ENCODE data around the gene PTPRU.

The PTPRU gene

DNA sequence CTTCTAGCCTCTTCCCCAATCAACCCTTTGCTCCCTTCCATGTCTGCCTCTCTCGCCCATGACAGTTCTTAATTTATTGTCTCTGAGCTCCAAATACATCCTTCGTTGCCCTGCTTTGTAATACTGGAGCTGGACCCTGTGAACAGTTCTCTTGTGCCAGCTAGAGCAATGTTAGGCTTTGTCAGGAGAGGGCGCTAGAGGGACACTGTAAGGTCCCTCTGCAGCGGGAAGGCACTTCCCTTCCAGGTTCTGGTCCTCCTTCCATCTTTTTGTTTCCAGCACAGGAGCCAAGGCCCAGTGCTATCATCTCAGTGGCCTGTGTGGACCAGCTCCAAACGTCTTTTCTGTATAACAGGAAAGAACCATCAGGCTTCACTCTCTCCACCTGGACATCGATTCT is 95.9 kb downstream of the PTPRU start:
- peak; percentile 50 for DNase-seq (ENCODE audit: low spot score)

DNA sequence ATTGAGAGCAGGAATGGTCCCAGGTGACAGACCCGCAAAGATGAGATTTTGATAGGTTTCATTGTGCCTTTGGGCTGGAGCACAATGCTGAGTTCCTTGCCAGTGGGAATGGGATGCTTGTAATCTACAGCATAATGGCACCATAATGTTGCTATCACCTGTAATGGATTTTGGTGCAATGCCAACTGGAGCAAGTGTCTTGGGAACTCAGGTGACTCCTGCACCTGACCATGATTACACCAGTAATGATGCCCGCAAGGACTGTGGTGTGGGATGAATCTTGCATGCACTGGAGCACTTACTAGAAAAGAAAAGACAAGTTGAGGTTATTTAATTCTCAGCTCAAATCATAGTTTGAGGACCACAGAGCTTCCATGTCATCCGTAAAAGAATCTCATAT is 96.7 kb downstream of the PTPRU start:
- no peak for DNase-seq (ENCODE audit: low spot score)

DNA sequence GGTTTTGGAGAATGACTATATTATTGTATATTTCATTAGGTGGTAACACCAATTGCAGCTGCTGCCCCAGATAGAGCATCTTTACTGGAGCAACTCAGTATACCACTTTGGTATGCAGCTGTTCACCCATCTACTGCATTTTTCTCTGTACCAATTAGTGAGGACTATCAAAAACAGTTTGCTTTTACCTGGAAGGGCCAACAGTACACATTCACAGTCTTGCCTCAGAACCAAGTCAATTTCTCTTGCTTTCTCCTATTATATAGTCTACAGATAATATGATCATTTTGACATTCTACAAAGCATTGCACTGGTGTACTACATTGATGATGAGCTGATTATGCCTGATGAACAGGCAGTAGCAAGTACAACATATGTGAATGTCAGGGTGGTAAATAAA is 99.3 kb downstream of the PTPRU start:
- no peak for DNase-seq (ENCODE audit: low spot score)

GRCh38 chr1:29338908-29339575 is 102.7 kb downstream of the PTPRU start:
- no peak for DNase-seq (ENCODE audit: low spot score)

GRCh38 chr1:29341936-29342335 is 105.6 kb downstream of the PTPRU start:
- no peak for DNase-seq (ENCODE audit: low spot score)

- no peak for DNase-seq (ENCODE audit: low spot score)
These were observed 106.0 kb downstream of the PTPRU start for GRCh38 chr1:29342351-29342750.

DNA sequence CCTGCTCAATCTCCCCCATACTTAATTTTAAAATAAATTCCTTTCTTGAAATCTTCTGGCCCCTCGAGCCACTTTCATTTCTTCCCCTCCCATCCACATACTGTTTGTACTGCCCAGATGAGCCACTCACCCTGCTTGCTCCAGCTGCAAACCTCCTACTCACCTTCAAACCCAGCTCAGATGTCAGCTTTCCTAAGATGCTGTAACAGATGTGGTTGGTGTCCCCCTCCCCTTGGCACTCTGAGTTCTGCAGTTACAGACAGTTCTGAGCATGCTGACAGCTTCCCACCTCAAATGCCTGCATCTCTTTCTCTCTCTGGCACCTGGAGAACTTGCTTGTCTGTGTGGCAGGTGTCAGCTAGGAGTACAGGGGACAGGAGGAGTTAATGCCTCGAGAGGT is 106.7 kb downstream of the PTPRU start:
- no peak for DNase-seq (ENCODE audit: low spot score)

DNA sequence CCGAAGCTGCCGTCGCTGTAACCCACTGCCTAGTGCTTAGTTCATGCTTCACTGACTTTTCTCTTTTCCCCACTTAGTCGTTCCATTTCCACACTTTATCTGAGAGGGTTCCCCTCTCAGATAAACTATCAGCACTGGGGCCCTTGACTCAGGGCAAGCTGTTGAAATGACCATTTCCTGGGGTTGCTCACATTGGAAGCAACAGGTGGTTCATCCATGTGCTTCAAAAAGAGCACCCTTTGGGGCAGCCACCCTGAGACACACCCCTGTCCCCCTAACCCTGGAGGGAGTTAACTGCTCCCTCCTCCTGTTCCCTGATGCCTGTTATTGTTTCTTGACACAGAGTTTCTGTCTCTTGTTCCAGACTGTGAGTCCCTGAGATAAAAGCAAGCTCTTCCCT is 107.2 kb downstream of the PTPRU start:
- DNase-seq (ENCODE audit: low spot score), result no peak

DNA sequence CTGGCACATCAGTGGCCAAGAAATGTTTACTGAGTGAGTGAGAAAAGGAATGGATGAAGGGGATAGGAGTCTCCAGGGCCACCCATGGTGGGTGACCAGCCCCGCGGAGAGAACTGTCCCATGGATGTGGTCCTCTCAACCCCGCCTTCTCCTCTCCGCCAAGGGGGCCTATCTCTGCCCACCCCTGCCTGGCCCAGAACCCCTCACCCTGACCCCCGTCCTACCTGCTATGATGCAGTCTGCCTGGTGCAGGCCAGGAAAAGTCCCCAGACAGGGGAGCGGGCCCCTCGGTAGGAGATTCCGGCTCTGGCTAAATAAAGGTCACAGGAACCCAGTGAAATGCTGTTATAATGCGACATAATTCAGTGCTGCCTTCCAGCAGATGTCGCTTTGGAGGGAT is 107.6 kb downstream of the PTPRU start:
- no peak for DNase-seq (ENCODE audit: low spot score)

- DNase-seq (ENCODE audit: low spot score), result no peak
These were observed 108.0 kb downstream of the PTPRU start for GRCh38 chr1:29344336-29344735.

DNA sequence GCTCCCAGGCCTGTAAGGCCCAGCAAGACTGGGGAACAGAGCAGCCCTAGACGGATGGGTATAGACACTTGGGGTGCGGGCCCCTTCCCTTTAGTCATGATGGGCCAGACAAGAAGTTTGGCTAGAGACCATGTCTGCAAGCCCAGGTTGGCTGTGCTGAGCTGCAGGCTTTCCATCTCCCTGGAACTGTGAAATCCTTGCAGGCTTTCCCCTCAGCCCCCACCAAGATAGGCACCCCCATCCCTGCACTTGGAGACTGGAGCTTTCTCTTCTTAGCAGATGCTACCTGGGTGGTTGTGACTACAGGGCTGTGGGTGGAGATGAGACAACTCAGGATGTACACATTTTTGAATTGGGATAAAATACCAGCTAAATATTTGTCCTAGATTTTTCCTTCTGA is 110.3 kb downstream of the PTPRU start:
- DNase-seq (ENCODE audit: low spot score), result no peak

DNA sequence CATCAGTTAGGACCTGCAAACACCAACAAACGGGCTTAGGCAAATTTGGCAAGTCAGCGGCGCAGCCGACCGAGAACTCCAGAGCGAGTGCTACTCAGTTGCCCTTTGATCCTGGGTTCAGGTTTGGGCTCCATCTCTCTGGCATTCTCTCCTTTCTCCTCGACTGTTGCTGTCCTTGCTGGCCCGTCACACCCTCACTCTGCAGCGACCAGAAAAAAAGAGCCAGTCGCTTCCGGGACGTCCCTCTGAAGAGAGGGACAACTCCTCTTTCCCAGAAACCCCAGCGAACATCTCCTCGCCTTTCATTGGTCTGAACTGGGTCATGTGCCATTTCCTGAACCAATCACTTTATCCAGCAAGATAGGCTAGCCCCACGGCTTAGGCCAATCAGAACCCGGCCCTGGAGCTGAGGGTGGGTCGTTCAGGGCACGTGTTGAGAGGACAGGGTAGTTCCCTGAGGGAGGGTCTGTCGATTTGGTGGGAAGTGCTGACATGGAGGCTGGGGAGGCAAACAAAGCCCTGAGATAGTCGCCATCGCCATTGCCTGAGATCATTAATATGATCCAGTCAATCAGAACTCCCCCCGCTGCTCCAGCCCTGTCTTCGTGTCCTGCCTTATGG is 113.7 kb downstream of the PTPRU start:
- no peak for DNase-seq (ENCODE audit: low spot score)

DNA sequence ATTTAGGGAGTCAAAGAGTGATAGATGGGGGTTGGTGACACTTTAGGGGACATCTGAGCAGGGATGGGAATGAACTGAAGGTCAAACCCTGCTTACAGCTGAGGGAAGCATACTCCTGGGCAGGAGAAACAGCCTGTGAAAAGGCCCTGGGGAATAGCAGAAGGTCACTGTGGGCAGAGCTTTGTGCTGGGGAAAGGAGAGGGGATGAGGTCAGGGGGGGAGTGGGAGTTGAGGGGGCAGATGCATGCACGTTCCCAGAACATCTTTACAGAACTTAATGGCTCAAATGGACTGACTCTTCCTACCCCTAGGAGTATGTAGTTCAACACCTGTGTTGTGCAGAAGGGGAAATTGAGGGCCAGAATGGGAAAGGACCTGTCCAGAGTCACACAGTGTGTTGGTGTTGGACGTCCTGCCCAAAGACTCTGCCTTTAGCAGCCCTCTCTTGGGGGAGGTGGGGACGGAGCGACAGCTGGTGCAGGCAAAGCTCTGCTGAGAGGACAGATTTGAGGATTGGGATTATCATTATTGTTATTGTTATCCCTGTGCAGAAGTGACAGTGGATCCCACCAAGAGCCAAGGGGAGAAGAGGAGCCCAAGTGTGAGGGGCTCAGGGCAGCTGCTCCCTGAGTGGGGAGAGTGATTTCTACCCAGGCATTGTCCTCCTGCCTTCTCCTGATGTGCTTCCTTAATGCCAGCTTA is 116.5 kb downstream of the PTPRU start:
- DNase-seq (ENCODE audit: low spot score), result peak; percentile 59

DNA sequence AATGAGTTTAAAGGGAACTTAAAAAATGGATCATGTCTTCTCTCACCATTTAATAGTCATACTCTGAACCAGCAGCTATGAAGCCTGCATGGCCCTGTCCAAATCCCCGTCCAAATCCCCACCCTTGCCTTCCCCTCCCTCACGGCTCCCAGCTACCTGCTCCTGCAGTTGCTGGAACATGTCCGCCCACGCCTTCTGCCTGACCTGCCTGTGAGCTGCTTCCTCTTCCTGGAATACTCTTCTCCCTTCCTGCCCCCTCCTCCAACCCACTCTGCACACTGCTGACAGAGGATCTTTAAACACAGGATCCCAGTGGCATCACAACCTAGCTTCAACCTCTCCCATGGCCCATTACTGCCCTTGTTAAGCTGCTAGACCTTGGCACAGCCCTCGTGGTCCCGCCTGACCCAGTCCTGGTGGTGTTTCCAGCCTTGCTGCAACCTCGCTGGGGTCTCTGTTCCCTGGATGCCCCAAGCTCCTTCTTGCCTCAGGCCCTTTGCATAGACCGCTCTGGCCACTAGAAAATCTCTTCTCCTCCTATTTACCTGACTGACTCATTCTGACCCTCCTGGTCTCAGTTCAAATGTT is 118.3 kb downstream of the PTPRU start:
- DNase-seq (ENCODE audit: low spot score), result no peak

DNA sequence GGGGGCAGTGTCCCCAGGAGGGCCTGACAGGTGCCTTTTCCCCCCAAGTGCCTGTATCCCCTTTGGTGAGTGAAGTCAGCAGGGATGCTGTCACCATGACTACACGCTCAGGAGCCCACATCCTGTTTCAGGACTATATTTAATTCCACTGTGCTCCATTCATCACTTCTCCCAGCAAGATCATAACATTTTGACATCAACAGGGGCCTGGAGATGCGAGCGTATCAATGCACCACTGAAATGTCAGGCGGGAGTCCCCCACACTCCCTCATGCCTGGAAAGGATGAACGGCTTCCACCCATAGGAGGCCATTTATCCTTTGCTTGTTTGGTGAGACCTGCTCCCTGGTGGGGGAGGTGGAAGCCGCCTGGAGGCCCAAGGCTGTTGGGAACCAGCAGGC is 119.1 kb downstream of the PTPRU start:
- DNase-seq (ENCODE audit: low spot score), result no peak

DNA sequence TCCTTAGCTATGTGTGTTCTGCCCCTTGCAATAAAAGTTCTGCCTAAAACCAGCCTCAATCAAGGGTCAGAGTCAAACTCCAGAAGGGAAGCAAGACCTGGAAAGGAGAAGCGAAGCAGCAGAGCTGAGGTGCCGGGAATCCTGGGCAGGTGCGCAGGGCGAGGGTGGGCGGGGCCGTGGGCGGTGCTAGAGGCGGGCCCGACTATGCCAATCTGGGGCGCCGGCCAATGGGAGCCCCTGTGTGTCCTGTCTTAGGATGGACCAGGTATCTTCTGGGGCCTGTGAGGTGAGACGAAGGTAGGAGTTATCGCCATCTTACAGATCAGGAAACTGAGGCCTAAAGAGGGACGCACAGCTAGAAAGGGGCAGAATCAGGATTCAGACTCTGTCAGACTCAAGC is 120.3 kb downstream of the PTPRU start:
- no peak for DNase-seq (ENCODE audit: low spot score)

- DNase-seq (ENCODE audit: low spot score), result no peak
These were observed 121.1 kb downstream of the PTPRU start for GRCh38 chr1:29357452-29357851.

- DNase-seq (ENCODE audit: low spot score), result no peak
These were observed 121.9 kb downstream of the PTPRU start for GRCh38 chr1:29358183-29358582.

GRCh38 chr1:29360768-29361167 is 124.4 kb downstream of the PTPRU start:
- no peak for DNase-seq (ENCODE audit: low spot score)

DNA sequence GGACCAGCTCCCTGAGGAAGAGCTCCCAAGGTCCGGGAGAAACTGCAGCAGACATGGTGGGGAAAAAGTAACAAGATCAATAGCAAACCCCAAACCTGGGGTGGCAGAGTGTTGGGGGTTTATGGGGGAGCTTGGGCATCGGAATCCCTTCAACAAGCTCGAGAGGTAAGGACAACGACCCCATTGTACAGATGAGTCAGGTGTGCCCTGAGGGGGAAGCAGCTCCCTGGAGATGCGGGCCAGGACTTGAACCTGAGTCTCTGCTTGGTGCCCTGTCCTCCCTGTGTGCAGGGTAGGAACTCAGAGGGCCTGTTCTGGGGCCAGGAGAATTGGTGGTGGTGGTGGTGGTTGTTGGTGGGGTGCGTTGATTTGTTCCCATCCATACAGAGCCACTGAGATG is 125.4 kb downstream of the PTPRU start:
- DNase-seq (ENCODE audit: low spot score), result no peak

DNA sequence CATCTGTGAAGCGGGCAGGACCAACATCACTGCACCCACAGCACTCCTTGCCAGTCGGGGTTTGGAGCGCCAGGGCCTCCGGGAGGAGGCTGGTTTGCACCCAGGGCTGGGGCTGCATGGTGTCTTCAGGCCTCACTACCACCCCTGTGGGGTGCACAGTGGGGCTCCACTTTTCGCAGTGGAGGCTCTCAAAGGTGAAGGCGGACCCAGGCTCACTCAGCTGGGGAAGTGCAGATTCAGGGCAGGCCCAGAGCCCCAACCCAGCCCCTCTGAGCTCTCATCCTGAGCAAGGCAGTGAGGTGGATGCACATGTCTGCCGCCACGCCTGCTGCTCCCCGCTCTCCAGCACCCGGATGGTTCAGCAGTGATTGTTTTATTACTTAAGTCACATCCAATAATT is 125.8 kb downstream of the PTPRU start:
- no peak for DNase-seq (ENCODE audit: low spot score)

DNA sequence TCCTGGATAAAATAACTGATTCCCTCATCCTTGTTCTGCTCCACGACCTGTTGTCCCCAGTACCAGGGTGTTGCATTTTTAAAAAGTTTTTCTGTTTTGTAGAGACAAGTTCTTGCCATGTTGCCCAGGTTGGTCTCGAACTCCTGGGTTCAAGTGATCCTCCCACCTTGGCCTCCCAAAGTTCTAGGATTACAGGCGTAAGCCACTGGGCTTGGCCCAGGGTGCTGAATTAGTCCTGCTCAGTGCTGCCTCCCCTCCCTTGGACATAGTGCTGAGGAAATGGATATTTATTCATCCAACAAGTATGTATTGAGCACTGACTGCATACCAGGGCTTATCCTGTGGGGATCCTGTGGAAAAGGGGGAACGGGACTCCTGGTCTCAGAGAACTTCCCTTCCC is 126.4 kb downstream of the PTPRU start:
- no peak for DNase-seq (ENCODE audit: low spot score)

DNA sequence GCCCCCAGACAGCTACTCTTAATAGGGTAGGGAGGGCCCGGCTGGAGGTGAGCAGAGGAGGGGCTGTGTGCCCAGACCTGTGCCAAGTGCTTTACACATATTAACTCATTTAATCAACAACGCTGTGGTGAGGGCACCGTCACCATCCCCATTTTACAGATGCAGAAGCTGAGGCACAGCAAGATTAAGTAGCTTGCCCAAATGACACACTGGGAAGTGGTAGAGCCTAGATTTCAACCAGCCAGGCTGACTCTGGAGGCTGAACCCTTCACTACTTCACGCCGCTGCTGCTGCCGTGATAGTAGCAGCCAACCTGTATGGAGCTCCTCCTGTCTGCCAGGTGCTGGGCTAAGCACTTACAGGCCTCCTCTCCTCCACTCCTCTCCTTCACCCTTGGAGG is 127.2 kb downstream of the PTPRU start:
- no peak for DNase-seq (ENCODE audit: low spot score)
